Lower leg skin (tissue), 3 donors: ENCODE measurements around the gene RBPJL.

Experiments used
- POLR2A ChIP-seq, 2 donors: fragments of 450-650 bp; IDR thresholded peaks; one replicate each; pipeline ENCODE4 v1.6.1; 2016 to 2017; ENCODE audit warnings: antibody characterized with exemption in 2 of 2, mild to moderate bottlenecking in 1 of 2, moderate library complexity in 1 of 2
- TF ChIP-seq, protein P1 (sequence below), 3 donors: fragments of 450-650 bp; IDR thresholded peaks; one replicate each; pipeline ENCODE4 v1.5.1; 2016; ENCODE audit warnings: antibody characterized with exemption in 3 of 3, mild to moderate bottlenecking in 3 of 3, moderate library complexity in 2 of 3

DNA sequence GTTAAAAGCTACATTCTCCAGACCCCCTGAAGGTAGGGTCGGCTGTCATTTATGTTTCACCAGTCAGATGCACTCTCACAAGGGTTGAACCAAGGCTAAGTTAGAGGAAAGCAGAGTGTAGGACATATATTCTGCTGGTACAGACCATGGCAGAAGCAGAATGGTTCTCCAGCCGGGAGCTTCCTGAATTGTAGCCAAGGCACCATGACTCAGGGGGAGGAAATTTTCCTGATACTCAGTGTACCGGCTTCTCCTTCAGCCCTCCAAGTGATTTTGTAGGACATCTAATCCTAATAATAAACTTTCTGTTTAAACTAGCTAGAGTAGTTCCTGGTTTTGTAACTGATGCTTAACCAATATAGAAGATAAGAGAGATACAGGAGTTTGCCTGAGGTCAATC lies 38.1 kb upstream of the RBPJL start:
- TF ChIP-seq, protein P1, sequence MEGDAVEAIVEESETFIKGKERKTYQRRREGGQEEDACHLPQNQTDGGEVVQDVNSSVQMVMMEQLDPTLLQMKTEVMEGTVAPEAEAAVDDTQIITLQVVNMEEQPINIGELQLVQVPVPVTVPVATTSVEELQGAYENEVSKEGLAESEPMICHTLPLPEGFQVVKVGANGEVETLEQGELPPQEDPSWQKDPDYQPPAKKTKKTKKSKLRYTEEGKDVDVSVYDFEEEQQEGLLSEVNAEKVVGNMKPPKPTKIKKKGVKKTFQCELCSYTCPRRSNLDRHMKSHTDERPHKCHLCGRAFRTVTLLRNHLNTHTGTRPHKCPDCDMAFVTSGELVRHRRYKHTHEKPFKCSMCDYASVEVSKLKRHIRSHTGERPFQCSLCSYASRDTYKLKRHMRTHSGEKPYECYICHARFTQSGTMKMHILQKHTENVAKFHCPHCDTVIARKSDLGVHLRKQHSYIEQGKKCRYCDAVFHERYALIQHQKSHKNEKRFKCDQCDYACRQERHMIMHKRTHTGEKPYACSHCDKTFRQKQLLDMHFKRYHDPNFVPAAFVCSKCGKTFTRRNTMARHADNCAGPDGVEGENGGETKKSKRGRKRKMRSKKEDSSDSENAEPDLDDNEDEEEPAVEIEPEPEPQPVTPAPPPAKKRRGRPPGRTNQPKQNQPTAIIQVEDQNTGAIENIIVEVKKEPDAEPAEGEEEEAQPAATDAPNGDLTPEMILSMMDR (IDR thresholded peaks at IDR 0.05): no peak
- TF ChIP-seq POLR2A (IDR thresholded peaks at IDR 0.05): no peak
